Left ventricle myocardium inferior (tissue), 1 donor: ENCODE measurements around the gene LGR6. TPM values are rescaled to one million over a fixed set of nuclear protein-coding genes. Genes with fewer than 3 reads are reported as not detected.

Experiments used
- DNase-seq: peaks from one replicate; pipeline ENCODE4 v3.0.0-alpha.2; 2020
- H3K27ac ChIP-seq: fragments of 200-600 bp; replicated peaks from 2 replicates; pipeline ENCODE4 v1.8.0; 2021
- H3K27me3 ChIP-seq: fragments of 200-600 bp; 2 replicates; pipeline ENCODE4 v1.8.0; 2021; ENCODE audit warnings: low read depth
- H3K36me3 ChIP-seq: fragments of 200-600 bp; 2 replicates; pipeline ENCODE4 v1.8.0; 2021
- H3K4me1 ChIP-seq: fragments of 200-600 bp; 2 replicates; pipeline ENCODE4 v1.8.0; 2021
- H3K4me3 ChIP-seq: fragments of 200-600 bp; 2 replicates; pipeline ENCODE4 v1.8.0; 2021; ENCODE audit warnings: mild to moderate bottlenecking, moderate library complexity
- H3K9me3 ChIP-seq: fragments of 200-600 bp; replicated peaks from 2 replicates; pipeline ENCODE4 v1.8.0; 2021
- CTCF ChIP-seq: fragments of 200-600 bp; IDR thresholded peaks from 2 replicates; pipeline ENCODE4 v1.8.0; 2021; ENCODE audit warnings: antibody characterized with exemption, mild to moderate bottlenecking, borderline replicate concordance
- intact Hi-C: fragments of 100-400 bp; cut with micrococcal nuclease; formaldehyde crosslinking; loops from one replicate; pipeline ENCODE4 v1.11.0; 2022
- total RNA-seq: library from RNA; stranded (reverse); fragmentation: NEBNext Ultra II Directional; extraction: Animal tissue kit (Norgen Biotek cat#: 25700); gene quantifications from one replicate; pipeline ENCODE4 v1.2.1, GENCODE V29; 2021
- donor health status: DM: no; HTN: yes; CAD: no; lungs with severe emphysema.

The LGR6 gene
- total RNA-seq, 1 donor from 2014 or later, result 0.60 TPM

DNA sequence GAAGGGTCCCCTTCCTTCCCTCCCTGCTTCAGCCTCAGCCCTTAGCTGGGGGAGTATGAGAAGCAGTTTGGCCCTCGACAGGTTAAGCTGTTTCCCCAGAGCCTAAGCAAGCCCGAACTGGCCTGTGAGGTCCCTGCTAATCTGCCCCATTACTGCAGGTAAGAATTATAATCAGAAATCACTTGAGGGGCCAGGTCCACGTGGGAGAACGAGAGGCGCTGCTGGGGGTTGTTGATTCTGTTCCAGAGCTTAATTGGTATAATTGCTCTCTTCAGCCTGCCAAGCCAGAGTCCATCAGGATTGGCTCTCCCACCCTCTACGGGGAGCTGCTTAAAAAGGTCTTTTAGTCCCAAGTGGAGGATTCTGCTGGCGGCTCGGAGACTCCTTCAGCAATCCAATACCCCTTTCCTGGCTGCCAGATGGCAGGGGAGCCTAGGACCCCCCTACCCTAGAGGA, 77.3 kb downstream of the LGR6 start:
- H3K4me3 ChIP-seq, result no peak overlapping the region
- H3K36me3 ChIP-seq, result no peaks in the 10 kb centered on the region
- no peaks in the 10 kb centered on the region for H3K9me3 ChIP-seq
- DNase-seq, result no peak
- intact Hi-C loops, result no loop called here
- TF ChIP-seq CTCF, result no peak
- H3K4me1 ChIP-seq, result no peaks in the 10 kb centered on the region
- H3K27ac ChIP-seq, result no peak overlapping the region
- H3K27me3 ChIP-seq, result peaks cover 27% of the 10 kb centered on the region

GRCh38 chr1:202272103-202272845, 78.7 kb downstream of the LGR6 start:
- no peak for DNase-seq
- Histone ChIP-seq H3K27me3 (peaks cover 14% of the 10 kb centered on the region), H3K4me1 (no peaks in the 10 kb centered on the region), H3K9me3 (no peaks in the 10 kb centered on the region), H3K27ac (no peak overlapping the region), H3K36me3 (no peaks in the 10 kb centered on the region), H3K4me3 (no peak overlapping the region)
- TF ChIP-seq CTCF, result no peak
- intact Hi-C loops, result no loop called here

- H3K27me3 ChIP-seq, result peaks cover 10% of the 10 kb centered on the region
- H3K4me1 ChIP-seq, result no peaks in the 10 kb centered on the region
- no peak for DNase-seq
- H3K27ac ChIP-seq, result no peak overlapping the region
- H3K4me3 ChIP-seq, result no peak overlapping the region
- H3K9me3 ChIP-seq, result no peaks in the 10 kb centered on the region
- intact Hi-C loops, result no loop called here
- no peaks in the 10 kb centered on the region for H3K36me3 ChIP-seq
- peak; percentile 58 for TF ChIP-seq CTCF
Observed at GRCh38 chr1:202274611-202275010, 81.0 kb downstream of the LGR6 start.

DNA sequence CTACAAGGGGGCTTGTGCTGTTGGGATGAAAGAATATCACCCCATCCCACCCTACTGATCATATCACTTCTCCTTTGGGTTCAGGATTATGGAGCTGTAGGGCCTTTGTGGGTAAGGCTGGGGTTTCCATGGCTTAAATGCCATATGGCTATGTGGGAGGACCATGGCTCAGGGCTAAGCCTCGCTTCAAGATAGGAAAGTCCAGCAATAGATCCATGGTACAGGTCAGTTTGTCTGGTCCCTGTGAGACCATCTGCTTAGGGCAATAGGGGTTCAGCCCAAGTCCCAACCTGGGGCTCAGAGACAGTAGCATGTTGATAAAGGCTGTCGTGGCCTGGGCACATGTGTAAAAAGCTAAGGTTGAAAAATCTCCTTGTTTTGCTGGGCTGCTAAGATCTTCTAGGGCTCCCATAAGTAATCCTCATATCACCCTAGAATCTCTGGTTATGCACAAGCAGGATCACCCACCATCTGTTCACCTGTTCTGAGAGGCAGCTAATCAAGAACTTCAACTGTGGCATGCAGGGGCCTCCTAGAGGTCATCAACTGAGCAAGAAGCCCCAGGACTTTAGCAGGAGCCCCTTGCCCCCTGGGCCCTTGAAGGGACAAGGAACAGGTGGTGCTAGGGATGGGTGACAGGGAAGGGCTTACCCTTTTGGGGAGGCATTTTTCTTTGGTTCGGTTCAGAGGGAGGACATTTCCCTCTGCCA, 81.6 kb downstream of the LGR6 start:
- no peak for DNase-seq
- Histone ChIP-seq H3K4me1 (no peaks in the 10 kb centered on the region), H3K27me3 (peaks cover 5% of the 10 kb centered on the region), H3K4me3 (no peak overlapping the region), H3K36me3 (no peaks in the 10 kb centered on the region), H3K27ac (no peak overlapping the region), H3K9me3 (no peaks in the 10 kb centered on the region)
- intact Hi-C loops, result no loop called here
- TF ChIP-seq CTCF, result no peak

- DNase-seq, result no peak
- Histone ChIP-seq H3K27ac (no peak overlapping the region), H3K9me3 (no peaks in the 10 kb centered on the region), H3K4me3 (no peak overlapping the region), H3K27me3 (peaks cover 1% of the 10 kb centered on the region), H3K4me1 (no peaks in the 10 kb centered on the region), H3K36me3 (no peaks in the 10 kb centered on the region)
- no peak for TF ChIP-seq CTCF
- intact Hi-C loops, result no loop called here
Observed at GRCh38 chr1:202276081-202276715, 82.6 kb downstream of the LGR6 start.
